ENCODE measurements around the gene PLAAT4. TPM values are rescaled to one million over a fixed set of nuclear protein-coding genes. Genes with fewer than 3 reads are reported as not detected.
A peak's percentile ranks its signal among the peaks of the same experiment; 100 is the strongest.

Gene PLAAT4
- total RNA-seq (ENCODE audit: unreplicated experiment), result not detected
- long read RNA-seq, result 0 reads

GRCh38 chr11:63536669-63537292 lies at the start of gene PLAAT4:
TSS of gene PLAAT4 (plus strand) at chr11:63536808. CDS start at chr11:63536869, 61 bp downstream.
- no peak within 1 kb of the TSS for H3K4me3 Mint-ChIP-seq (ENCODE audit: unreplicated experiment)

GRCh38 chr11:63488789-63489188 lies 47.8 kb upstream of the PLAAT4 start:
- Mint-ChIP-seq H3K9me3 (ENCODE audit: unreplicated experiment) (no peaks in the 10 kb centered on the region), H3K4me3 (ENCODE audit: unreplicated experiment) (no peak overlapping the region), H3K27me3 (ENCODE audit: unreplicated experiment) (peaks cover 3% of the 10 kb centered on the region), H3K36me3 (ENCODE audit: low read depth, unreplicated experiment) (peaks cover 4% of the 10 kb centered on the region), H3K4me1 (ENCODE audit: unreplicated experiment) (peaks cover 14% of the 10 kb centered on the region), H3K27ac (ENCODE audit: unreplicated experiment) (no peak overlapping the region)
- no peak for TF ChIP-seq CTCF (IDR thresholded peaks at IDR 0.05; ENCODE audit: unreplicated experiment)
- DNase-seq (ENCODE audit: low spot score), result no peak

More at GRCh38 chr11:63536669-63537292, at the start of gene PLAAT4:
- peaks cover 7% of the 10 kb centered on the region for H3K4me1 Mint-ChIP-seq (ENCODE audit: unreplicated experiment)
- H3K36me3 Mint-ChIP-seq (ENCODE audit: low read depth, unreplicated experiment), result no peaks in the 10 kb centered on the region
- H3K27ac Mint-ChIP-seq (ENCODE audit: unreplicated experiment), result no peak within 1 kb of the TSS
- no peak for TF ChIP-seq CTCF (IDR thresholded peaks at IDR 0.05; ENCODE audit: unreplicated experiment)
- no peaks in the 10 kb centered on the region for H3K9me3 Mint-ChIP-seq (ENCODE audit: unreplicated experiment)
- no peak for DNase-seq (ENCODE audit: low spot score)
- H3K27me3 Mint-ChIP-seq (ENCODE audit: unreplicated experiment), result peaks cover 3% of the 10 kb centered on the region

- no peak for DNase-seq (ENCODE audit: low spot score)
- Mint-ChIP-seq H3K4me1 (ENCODE audit: unreplicated experiment) (peaks cover 14% of the 10 kb centered on the region), H3K36me3 (ENCODE audit: low read depth, unreplicated experiment) (peaks cover 4% of the 10 kb centered on the region), H3K4me3 (ENCODE audit: unreplicated experiment) (no peak overlapping the region), H3K27me3 (ENCODE audit: unreplicated experiment) (peaks cover 3% of the 10 kb centered on the region), H3K9me3 (ENCODE audit: unreplicated experiment) (no peaks in the 10 kb centered on the region), H3K27ac (ENCODE audit: unreplicated experiment) (peak overlapping the region; percentile 4)
- no peak for TF ChIP-seq CTCF (IDR thresholded peaks at IDR 0.05; ENCODE audit: unreplicated experiment)
Measured at GRCh38 chr11:63489879-63490278, 46.7 kb upstream of the PLAAT4 start.

GRCh38 chr11:63490551-63491239 lies 45.9 kb upstream of the PLAAT4 start, which contains the start of gene PLAAT5:
TSS of gene PLAAT5 (minus strand) at chr11:63491167. CDS start at chr11:63491034, 133 bp downstream.
- Mint-ChIP-seq H3K27me3 (ENCODE audit: unreplicated experiment) (peaks cover 3% of the 10 kb centered on the region), H3K9me3 (ENCODE audit: unreplicated experiment) (no peaks in the 10 kb centered on the region), H3K27ac (ENCODE audit: unreplicated experiment) (no peak within 1 kb of the TSS), H3K4me1 (ENCODE audit: unreplicated experiment) (peaks cover 14% of the 10 kb centered on the region), H3K4me3 (ENCODE audit: unreplicated experiment) (peak within 1 kb of the TSS; percentile 90), H3K36me3 (ENCODE audit: low read depth, unreplicated experiment) (no peaks in the 10 kb centered on the region)
- TF ChIP-seq CTCF (IDR thresholded peaks at IDR 0.05; ENCODE audit: unreplicated experiment), result no peak
- peak; percentile 32 for DNase-seq (ENCODE audit: low spot score)

GRCh38 chr11:63491240-63491587 lies 45.4 kb upstream of the PLAAT4 start:
- no peak for TF ChIP-seq CTCF (IDR thresholded peaks at IDR 0.05; ENCODE audit: unreplicated experiment)
- no peaks in the 10 kb centered on the region for H3K36me3 Mint-ChIP-seq (ENCODE audit: low read depth, unreplicated experiment)
- H3K27ac Mint-ChIP-seq (ENCODE audit: unreplicated experiment), result no peak overlapping the region
- H3K4me3 Mint-ChIP-seq (ENCODE audit: unreplicated experiment), result peak overlapping the region; percentile 90
- DNase-seq (ENCODE audit: low spot score), result no peak
- H3K9me3 Mint-ChIP-seq (ENCODE audit: unreplicated experiment), result no peaks in the 10 kb centered on the region
- H3K27me3 Mint-ChIP-seq (ENCODE audit: unreplicated experiment), result peaks cover 3% of the 10 kb centered on the region
- peaks cover 14% of the 10 kb centered on the region for H3K4me1 Mint-ChIP-seq (ENCODE audit: unreplicated experiment)
